B cell (primary cell): Measurements from ENCODE around the gene SERPINE1. TPM values are rescaled to one million over a fixed set of nuclear protein-coding genes. Genes with fewer than 3 reads are reported as not detected.

ENCODE experiments used
- ATAC-seq: fragments of 200-7000 bp; cut with Tn5 transposase; one replicate; pipeline ENCODE4 v1.10.0; 2021; ENCODE audit warnings: low read depth, mild to moderate bottlenecking, moderate number of reproducible peaks, moderate library complexity
- CTCF ChIA-PET: fragments of 350-600 bp; sonication (Branson Sonifier 250); formaldehyde crosslinking; loops from one replicate; lab custom pipeline; 2021; ENCODE audit warnings: antibody characterized with exemption, inconsistent platforms; lab: Charles Lee
- POLR2A ChIA-PET: fragments of 350-600 bp; sonication (Branson Sonifier 250); formaldehyde crosslinking; loops from one replicate; lab custom pipeline; 2021; ENCODE audit warnings: antibody characterized with exemption; lab: Charles Lee
- DNase-seq: peaks from one replicate; pipeline ENCODE4 v3.0.0; 2013
- H2AFZ ChIP-seq: 2 replicates; pipeline ENCODE4 v1.6.1; 2012; ENCODE audit warnings: mild to moderate bottlenecking, low read depth, low read length; ENCODE audit not compliant: insufficient read depth, poor library complexity, severe bottlenecking
- H3K27ac ChIP-seq, 2 donors: 1 replicate in 1 of 2; 2 replicates in 1 of 2; pipeline ENCODE4 v1.5.1; 2012 to 2013; ENCODE audit warnings: low read length in 2 of 2, mild to moderate bottlenecking in 2 of 2, moderate library complexity in 1 of 2
- H3K27me3 ChIP-seq, 4 experiments: fragments of 200-600 bp in 1 of 4; sonication (generic) in 1 of 4; replicated peaks in 1 of 4; 1 replicate in 2 of 4; 2 replicates in 2 of 4; pipeline versions ENCODE4 v1.6.1 to v1.7.0; 2013 to 2016; ENCODE audit warnings: low read length in 3 of 4, mild to moderate bottlenecking in 2 of 4, mixed read lengths in 1 of 4, moderate library complexity in 1 of 4; ENCODE audit not compliant: insufficient read depth in 4 of 4, control insufficient read depth in 3 of 4; ENCODE audit errors: control extremely low read depth in 1 of 4
- H3K36me3 ChIP-seq, 2 experiments: replicated peaks in 1 of 2; 1 replicate in 1 of 2; 2 replicates in 1 of 2; pipeline versions ENCODE4 v1.6.1 to v1.7.1; 2013; ENCODE audit warnings: low read length in 1 of 2; ENCODE audit not compliant: insufficient read depth in 2 of 2, control insufficient read depth in 1 of 2; ENCODE audit errors: control extremely low read depth in 1 of 2, extremely low read depth in 1 of 2
- H3K4me1 ChIP-seq, 2 donors: fragments of 200-600 bp in 1 of 2; sonication (generic) in 1 of 2; 1 replicate in 1 of 2; 2 replicates in 1 of 2; pipeline versions ENCODE4 v1.5.1 to v1.6.1; 2013 to 2017; ENCODE audit warnings: low read length in 2 of 2; ENCODE audit not compliant: control insufficient read depth in 2 of 2, insufficient read depth in 2 of 2
- H3K4me2 ChIP-seq: replicated peaks from 2 replicates; pipeline ENCODE3; 2012; ENCODE audit warnings: mild to moderate bottlenecking, low read depth, low read length; ENCODE audit not compliant: poor library complexity, severe bottlenecking
- H3K4me3 ChIP-seq, 5 experiments: fragments of 200-600 bp in 1 of 5; sonication (generic) in 1 of 5; 1 replicate in 3 of 5; 2 replicates in 2 of 5; pipeline versions ENCODE4 v1.5.1 to v1.7.0; 2011 to 2016; ENCODE audit warnings: low read length in 4 of 5, mild to moderate bottlenecking in 4 of 5, low read depth in 2 of 5, control low read depth in 1 of 5, moderate library complexity in 1 of 5; ENCODE audit not compliant: insufficient read depth in 1 of 5; ENCODE audit errors: control extremely low read depth in 1 of 5, extremely low read depth in 1 of 5
- H3K79me2 ChIP-seq: fragments of 200-600 bp; sonication (generic); one replicate; pipeline ENCODE4 v1.6.0; 2016; ENCODE audit warnings: low read length; ENCODE audit not compliant: control insufficient read depth, insufficient read depth
- H3K9ac ChIP-seq: fragments of 200-600 bp; sonication (generic); 2 replicates; pipeline ENCODE4 v1.6.1; 2017; ENCODE audit warnings: mild to moderate bottlenecking, low read length, moderate library complexity
- H3K9me3 ChIP-seq, 3 donors: one replicate each; pipeline versions ENCODE4 v1.6.1 to v1.7.1; 2013; ENCODE audit warnings: low read length in 2 of 3; ENCODE audit not compliant: control insufficient read depth in 2 of 3, insufficient read depth in 1 of 3; ENCODE audit errors: control extremely low read depth in 1 of 3
- H4K20me1 ChIP-seq: 2 replicates; pipeline ENCODE4 v1.6.0; 2012; ENCODE audit warnings: mild to moderate bottlenecking, low read length; ENCODE audit not compliant: insufficient read depth, control insufficient read depth, poor library complexity, severe bottlenecking
- H3K27ac Mint-ChIP-seq: one replicate; pipeline ENCODE4 v1.8.0; 2021; ENCODE audit warnings: mixed read lengths
- H3K27me3 Mint-ChIP-seq: one replicate; pipeline ENCODE4 v1.8.0; 2021; ENCODE audit warnings: mixed read lengths
- H3K4me1 Mint-ChIP-seq: one replicate; pipeline ENCODE4 v1.8.0; 2021; ENCODE audit warnings: mixed read lengths
- H3K4me3 Mint-ChIP-seq: one replicate; pipeline ENCODE4 v1.8.0; 2021; ENCODE audit warnings: mixed read lengths
- H3K9me3 Mint-ChIP-seq: one replicate; pipeline ENCODE4 v1.8.0; 2022; ENCODE audit warnings: mixed read lengths; ENCODE audit not compliant: insufficient read depth
- EZH2 ChIP-seq: IDR thresholded peaks from 2 replicates; pipeline ENCODE4 v1.6.1; 2012; ENCODE audit warnings: borderline replicate concordance, low read depth, mild to moderate bottlenecking, moderate library complexity, low read length; ENCODE audit not compliant: insufficient read depth, poor library complexity, severe bottlenecking
- WGBS: methylation state at CpG from one replicate; pipeline ENCODE4 v1.1.5; 2013; ENCODE audit warnings: missing lambda C conversion rate; ENCODE audit not compliant: insufficient coverage; 5-methylcytosine and 5-hydroxymethylcytosine counted together
- intact Hi-C: fragments of 100-400 bp; cut with micrococcal nuclease; formaldehyde crosslinking; loops from one replicate; pipeline ENCODE4 v1.10.0; 2022
- polyA plus RNA-seq: library from polyadenylated mRNA; depleted of rRNA; stranded (reverse); fragments of >200 nt; gene quantifications from 2 replicates; pipeline ENCODE4 v1.2.3, GENCODE V29; 2012
- total RNA-seq, 2 donors: library from RNA; stranded (reverse); fragments of 120-200 nt in 1 of 2; gene quantifications; 1 replicate in 1 of 2; 2 replicates in 1 of 2; pipeline versions ENCODE4 v1.2.3 to v1.2.4, GENCODE V29; 2013 to 2022
- TF ChIP-seq, protein P1 (sequence below): fragments of 200-600 bp; IDR thresholded peaks from one replicate; pipeline ENCODE4 v1.8.0; 2022; ENCODE audit warnings: antibody characterized with exemption, mild to moderate bottlenecking

The SERPINE1 gene
- total and polyA plus RNA-seq, 2 donors (not counting 1 experiment from before 2014, with no cell fraction given) = 0.07 to 0.09 TPM

DNA sequence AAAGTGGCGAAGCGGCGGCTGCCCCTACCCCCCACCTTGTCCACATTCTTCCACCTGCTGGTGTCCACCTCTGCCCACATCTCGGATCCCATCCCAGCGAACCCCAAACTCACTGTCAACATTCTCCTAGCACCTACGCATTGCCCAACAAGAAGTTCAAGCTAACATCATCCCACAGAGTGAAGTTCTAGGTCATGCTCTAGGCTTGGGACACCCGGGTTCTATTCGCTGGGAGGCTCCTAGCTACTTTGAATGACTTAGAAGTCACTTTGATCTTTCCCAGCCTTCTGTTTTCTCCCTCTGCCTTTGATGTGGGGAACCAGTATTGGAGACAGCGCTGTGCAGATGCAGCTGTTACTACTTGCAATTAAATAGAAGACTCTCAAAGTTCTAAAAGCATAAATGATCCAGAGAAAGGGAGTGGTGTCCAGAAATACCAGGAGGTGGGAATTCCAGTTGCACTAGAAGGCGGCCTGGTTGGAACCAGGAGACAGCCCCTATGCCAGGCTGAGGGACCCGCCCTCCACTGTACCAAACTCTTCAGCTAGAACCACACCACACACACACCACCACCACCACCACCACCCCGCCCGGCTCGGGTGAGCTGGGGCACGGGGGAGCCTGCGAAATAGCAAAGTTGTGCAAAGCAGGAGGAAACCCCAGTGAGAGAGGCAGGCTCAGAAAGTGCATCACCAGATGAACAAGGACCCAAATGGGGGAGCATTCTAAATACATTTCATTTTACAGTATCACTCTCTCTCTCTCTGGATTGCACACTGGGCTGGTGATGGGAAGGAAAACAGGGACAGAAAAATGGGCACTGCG, 43.9 kb downstream of the SERPINE1 start:
- Histone ChIP-seq H3K9ac (no peak overlapping the region), H3K9me3 (peaks cover 0 to 55% (median 2%) of the 10 kb centered on the region in 3 donors), H3K79me2 (no peaks in the 10 kb centered on the region), H3K36me3 (no peaks in the 10 kb centered on the region), H3K27me3 (peaks cover 0 to 99% (median 79%) of the 10 kb centered on the region in 4 experiments), H2AFZ (no peak overlapping the region), H3K4me2 (no peak overlapping the region), H3K4me3 (no peak overlapping the region), H3K4me1 (peaks cover 66 to 77% of the 10 kb centered on the region in 2 donors), H4K20me1 (peaks cover 12% of the 10 kb centered on the region), H3K27ac (no peak overlapping the region)
- peaks cover 79% of the 10 kb centered on the region for H3K27me3 Mint-ChIP-seq
- ATAC-seq (no peak), DNase-seq (no peak)
- no peak for TF ChIP-seq EZH2
- TF ChIP-seq, protein P1, sequence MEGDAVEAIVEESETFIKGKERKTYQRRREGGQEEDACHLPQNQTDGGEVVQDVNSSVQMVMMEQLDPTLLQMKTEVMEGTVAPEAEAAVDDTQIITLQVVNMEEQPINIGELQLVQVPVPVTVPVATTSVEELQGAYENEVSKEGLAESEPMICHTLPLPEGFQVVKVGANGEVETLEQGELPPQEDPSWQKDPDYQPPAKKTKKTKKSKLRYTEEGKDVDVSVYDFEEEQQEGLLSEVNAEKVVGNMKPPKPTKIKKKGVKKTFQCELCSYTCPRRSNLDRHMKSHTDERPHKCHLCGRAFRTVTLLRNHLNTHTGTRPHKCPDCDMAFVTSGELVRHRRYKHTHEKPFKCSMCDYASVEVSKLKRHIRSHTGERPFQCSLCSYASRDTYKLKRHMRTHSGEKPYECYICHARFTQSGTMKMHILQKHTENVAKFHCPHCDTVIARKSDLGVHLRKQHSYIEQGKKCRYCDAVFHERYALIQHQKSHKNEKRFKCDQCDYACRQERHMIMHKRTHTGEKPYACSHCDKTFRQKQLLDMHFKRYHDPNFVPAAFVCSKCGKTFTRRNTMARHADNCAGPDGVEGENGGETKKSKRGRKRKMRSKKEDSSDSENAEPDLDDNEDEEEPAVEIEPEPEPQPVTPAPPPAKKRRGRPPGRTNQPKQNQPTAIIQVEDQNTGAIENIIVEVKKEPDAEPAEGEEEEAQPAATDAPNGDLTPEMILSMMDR = no peak
- POLR2A ChIA-PET = interaction anchor here (0.6 kb wide), 1 partner anchor 85 kb away, joined by 5 read pairs; no protein-coding TSS in a partner anchor
- no peaks in the 10 kb centered on the region for H3K9me3 Mint-ChIP-seq
- peak overlapping the region; percentile 41 for H3K27ac Mint-ChIP-seq
- H3K4me1 Mint-ChIP-seq = peaks cover 54% of the 10 kb centered on the region
- CTCF ChIA-PET = interaction anchor here (2.7 kb wide), 2 partner anchors 21 to 27 kb away, joined by 12 to 23 read pairs; no protein-coding TSS in a partner anchor
- WGBS = 11% methylated on average over 12 of the region's 17 CpGs
- peak overlapping the region; percentile 64 for H3K4me3 Mint-ChIP-seq
- intact Hi-C loops = loop anchor here (1.0 kb wide), 1 partner anchor 27 kb away; no protein-coding TSS in a partner anchor

DNA sequence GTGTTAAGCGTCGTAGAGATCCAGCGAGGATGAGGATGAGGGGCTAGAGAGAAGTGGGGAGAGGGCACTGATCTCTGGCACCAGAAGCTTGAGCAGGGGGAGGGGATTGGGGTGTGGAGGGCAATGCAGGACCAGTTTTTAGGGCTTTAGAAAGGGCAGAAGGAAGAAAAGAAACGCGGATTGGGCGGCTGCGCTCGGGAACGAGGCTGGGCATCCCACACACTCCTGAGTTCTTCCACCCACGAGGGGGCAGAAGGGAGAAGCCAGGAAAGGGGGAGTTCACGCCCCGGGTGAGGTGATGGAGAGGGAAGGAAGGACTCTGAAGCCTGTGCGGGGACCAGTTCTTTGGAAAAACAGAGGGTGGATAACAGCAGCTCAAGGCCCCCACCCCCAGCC, 44.5 kb downstream of the SERPINE1 start:
- ATAC-seq = no peak
- Histone ChIP-seq H3K4me3 (no peak overlapping the region), H3K36me3 (no peaks in the 10 kb centered on the region), H3K27me3 (peaks cover 0 to 99% (median 82%) of the 10 kb centered on the region in 4 experiments), H3K9ac (no peak overlapping the region), H3K27ac (no peak overlapping the region), H3K4me1 (peaks cover 60 to 71% of the 10 kb centered on the region in 2 donors), H3K79me2 (no peaks in the 10 kb centered on the region), H2AFZ (no peak overlapping the region), H4K20me1 (peaks cover 6% of the 10 kb centered on the region), H3K4me2 (peak overlapping the region; percentile 56), H3K9me3 (peaks cover 0 to 51% (median 1%) of the 10 kb centered on the region in 3 donors)
- intact Hi-C loops = no loop called here
- ChIA-PET CTCF (interaction anchor here (2.7 kb wide), 2 partner anchors 21 to 28 kb away, joined by 12 to 23 read pairs; no protein-coding TSS in a partner anchor), POLR2A (no interaction called here)
- Mint-ChIP-seq H3K27ac (peak overlapping the region; percentile 41), H3K9me3 (no peaks in the 10 kb centered on the region), H3K4me1 (peaks cover 49% of the 10 kb centered on the region), H3K27me3 (peaks cover 79% of the 10 kb centered on the region), H3K4me3 (peak overlapping the region; percentile 64)
- WGBS = 5% methylated on average over 2 of the region's 13 CpGs
- TF ChIP-seq EZH2 = no peak
- TF ChIP-seq, protein P1 = no peak
- no peak for DNase-seq
